Neuronal stem cell (in vitro differentiated cells): Measurements from ENCODE around the gene LYRM4.

Experiments
- DNase-seq: peaks from one replicate; pipeline ENCODE4 v3.0.0-alpha.2; 2013; ENCODE audit warnings: low spot score
- H2AFZ ChIP-seq: one replicate; pipeline ENCODE4 v1.6.1; 2013; ENCODE audit warnings: mild to moderate bottlenecking, low read length, inconsistent platforms
- H2AK5ac ChIP-seq: 2 replicates; pipeline ENCODE4 v1.6.1; 2013; ENCODE audit warnings: low read depth, mild to moderate bottlenecking, inconsistent platforms, low read length, moderate library complexity, mixed read lengths
- H2BK120ac ChIP-seq: 2 replicates; pipeline ENCODE4 v1.6.1; 2013; ENCODE audit warnings: low read depth, mild to moderate bottlenecking, inconsistent platforms, low read length, moderate library complexity, mixed read lengths
- H2BK12ac ChIP-seq: one replicate; pipeline ENCODE4 v1.6.1; 2013; ENCODE audit warnings: low read length, inconsistent platforms
- H2BK15ac ChIP-seq: 2 replicates; pipeline ENCODE4 v1.6.1; 2013; ENCODE audit warnings: mild to moderate bottlenecking, low read length, inconsistent platforms, mixed read lengths
- H2BK5ac ChIP-seq: one replicate; pipeline ENCODE4 v1.6.1; 2013; ENCODE audit warnings: inconsistent platforms, mild to moderate bottlenecking, low read length, moderate library complexity
- H3K14ac ChIP-seq: one replicate; pipeline ENCODE4 v1.6.1; 2013; ENCODE audit warnings: low read length, inconsistent platforms
- H3K18ac ChIP-seq: 2 replicates; pipeline ENCODE4 v1.6.1; 2013; ENCODE audit warnings: low read length, inconsistent platforms
- H3K23ac ChIP-seq: 2 replicates; pipeline ENCODE4 v1.6.1; 2013; ENCODE audit warnings: low read depth, mild to moderate bottlenecking, mixed read lengths, low read length, inconsistent platforms; ENCODE audit not compliant: poor library complexity
- H3K27ac ChIP-seq: replicated peaks from 3 replicates; pipeline ENCODE4 v1.5.1; 2013; ENCODE audit warnings: low read length, inconsistent platforms
- H3K27me3 ChIP-seq, 3 experiments: 2 replicates each; pipeline ENCODE4 v1.6.1; 2013; ENCODE audit warnings: low read length in 3 of 3, mild to moderate bottlenecking in 2 of 3, inconsistent platforms in 1 of 3, low read depth in 1 of 3, mixed read lengths in 1 of 3, moderate library complexity in 1 of 3; ENCODE audit not compliant: control insufficient read depth in 3 of 3, insufficient read depth in 3 of 3
- H3K36me3 ChIP-seq, 2 donors: replicated peaks in 1 of 2; 2 replicates each; pipeline ENCODE4 v1.6.1; 2013; ENCODE audit warnings: low read length in 2 of 2; ENCODE audit not compliant: control insufficient read depth in 2 of 2, insufficient read depth in 2 of 2
- H3K4ac ChIP-seq: 2 replicates; pipeline ENCODE4 v1.6.1; 2013; ENCODE audit warnings: inconsistent platforms, mild to moderate bottlenecking, low read length, moderate library complexity
- H3K4me1 ChIP-seq, 2 donors: 1 replicate in 1 of 2; 2 replicates in 1 of 2; pipeline ENCODE4 v1.6.1; 2013; ENCODE audit warnings: low read length in 2 of 2, low read depth in 1 of 2; ENCODE audit not compliant: control insufficient read depth in 2 of 2, insufficient read depth in 1 of 2
- H3K4me2 ChIP-seq: one replicate; pipeline ENCODE4 v1.6.1; 2013; ENCODE audit warnings: mild to moderate bottlenecking, low read length, inconsistent platforms; ENCODE audit not compliant: insufficient read depth, poor library complexity, severe bottlenecking
- H3K4me3 ChIP-seq, 2 donors: 2 replicates each; pipeline ENCODE4 v1.5.1; 2013; ENCODE audit warnings: low read length in 2 of 2, mild to moderate bottlenecking in 2 of 2, inconsistent platforms in 1 of 2, moderate library complexity in 1 of 2
- H3K79me1 ChIP-seq: one replicate; pipeline ENCODE4 v1.6.1; 2013; ENCODE audit warnings: low read depth, mild to moderate bottlenecking, inconsistent platforms, low read length, moderate library complexity
- H3K9ac ChIP-seq: one replicate; pipeline ENCODE4 v1.6.1; 2013; ENCODE audit warnings: mild to moderate bottlenecking, low read depth, low read length, inconsistent platforms; ENCODE audit not compliant: poor library complexity
- H3K9me3 ChIP-seq, 2 donors: replicated peaks in 1 of 2; 2 replicates each; pipeline versions ENCODE3 to v1.6.1; 2013; ENCODE audit warnings: low read length in 2 of 2, mild to moderate bottlenecking in 2 of 2, inconsistent platforms in 1 of 2, low read depth in 1 of 2, mixed read lengths in 1 of 2, moderate library complexity in 1 of 2; ENCODE audit not compliant: control insufficient read depth in 2 of 2, insufficient read depth in 1 of 2
- H4K8ac ChIP-seq: one replicate; pipeline ENCODE4 v1.6.1; 2013; ENCODE audit warnings: low read depth, mild to moderate bottlenecking, inconsistent platforms, low read length, moderate library complexity
- H4K91ac ChIP-seq: one replicate; pipeline ENCODE4 v1.6.1; 2013; ENCODE audit warnings: low read length, low read depth, mild to moderate bottlenecking, inconsistent platforms; ENCODE audit not compliant: poor library complexity
- WGBS, 2 donors: extraction: QIAGEN DNeasy Blood & Tissue Kit; methylation state at CpG; one replicate each; pipeline ENCODE4 v1.1.7; 2013; ENCODE audit warnings: missing lambda C conversion rate in 2 of 2, mixed read lengths in 1 of 2; ENCODE audit not compliant: insufficient read length in 2 of 2, insufficient replicate concordance in 1 of 2; ENCODE audit errors: extremely low coverage in 2 of 2; 5-methylcytosine and 5-hydroxymethylcytosine counted together

Gene LYRM4

GRCh38 chr6:5127106-5127687 is 133.6 kb downstream of the LYRM4 start:
- Histone ChIP-seq H3K9ac (no peak overlapping the region), H3K79me1 (no peaks in the 10 kb centered on the region), H3K36me3 (no peaks in the 10 kb centered on the region), H2AK5ac (no peak overlapping the region), H4K91ac (no peak overlapping the region), H4K8ac (no peak overlapping the region), H3K14ac (no peak overlapping the region), H3K4me3 (no peak overlapping the region), H2AFZ (no peak overlapping the region), H2BK12ac (no peak overlapping the region), H3K18ac (no peak overlapping the region), H3K27me3 (no peaks in the 10 kb centered on the region), H3K27ac (no peak overlapping the region), H2BK120ac (no peak overlapping the region), H2BK5ac (no peak overlapping the region), H3K4ac (no peak overlapping the region), H3K4me1 (peaks cover 4 to 10% of the 10 kb centered on the region in 2 donors), H3K23ac (no peak overlapping the region), H2BK15ac (no peak overlapping the region), H3K4me2 (no peak overlapping the region), H3K9me3 (no peaks in the 10 kb centered on the region)
- DNase-seq: no peak
- no CpG with 5 or more reads among the region's 8 CpGs for WGBS, 2 donors

GRCh38 chr6:5126214-5126613 is 134.5 kb downstream of the LYRM4 start:
- no peak overlapping the region for H3K27ac ChIP-seq
- no peak overlapping the region for H2BK120ac ChIP-seq
- H3K9ac ChIP-seq: no peak overlapping the region
- H3K4me2 ChIP-seq: no peak overlapping the region
- H4K8ac ChIP-seq: no peak overlapping the region
- H3K14ac ChIP-seq: no peak overlapping the region
- no peak overlapping the region for H2BK12ac ChIP-seq
- no peaks in the 10 kb centered on the region for H3K36me3 ChIP-seq
- H3K18ac ChIP-seq: no peak overlapping the region
- H3K4me1 ChIP-seq: peaks cover 0 to 10% of the 10 kb centered on the region in 2 donors
- H3K27me3 ChIP-seq: no peaks in the 10 kb centered on the region
- WGBS, 2 donors: no CpG with 5 or more reads among the region's 4 CpGs
- no peak overlapping the region for H4K91ac ChIP-seq
- H2BK5ac ChIP-seq: no peak overlapping the region
- no peaks in the 10 kb centered on the region for H3K9me3 ChIP-seq
- no peak overlapping the region for H2AFZ ChIP-seq
- H3K4ac ChIP-seq: no peak overlapping the region
- no peak overlapping the region for H3K4me3 ChIP-seq
- H2AK5ac ChIP-seq: no peak overlapping the region
- DNase-seq: no peak
- H3K79me1 ChIP-seq: no peaks in the 10 kb centered on the region
- H2BK15ac ChIP-seq: no peak overlapping the region
- H3K23ac ChIP-seq: no peak overlapping the region

GRCh38 chr6:5125152-5126006 is 135.4 kb downstream of the LYRM4 start:
- no peak for DNase-seq
- no peak overlapping the region for H3K27ac ChIP-seq
- no peak overlapping the region for H3K4me3 ChIP-seq

GRCh38 chr6:5124526-5124925 is 136.2 kb downstream of the LYRM4 start:
- no peak overlapping the region for H4K91ac ChIP-seq
- no peak overlapping the region for H3K18ac ChIP-seq
- no peak overlapping the region for H3K9ac ChIP-seq
- no peak overlapping the region for H2AK5ac ChIP-seq
- no peaks in the 10 kb centered on the region for H3K9me3 ChIP-seq
- no peak overlapping the region for H2BK15ac ChIP-seq
- no peak overlapping the region for H2BK120ac ChIP-seq
- no peak overlapping the region for H2AFZ ChIP-seq
- no peaks in the 10 kb centered on the region for H3K36me3 ChIP-seq
- H2BK12ac ChIP-seq: no peak overlapping the region
- no peaks in the 10 kb centered on the region for H3K27me3 ChIP-seq
- peaks cover 0 to 5% of the 10 kb centered on the region in 2 donors for H3K4me1 ChIP-seq
- H3K79me1 ChIP-seq: no peaks in the 10 kb centered on the region
- H3K4ac ChIP-seq: no peak overlapping the region
- H3K14ac ChIP-seq: no peak overlapping the region
- no CpG with 5 or more reads among the region's 8 CpGs for WGBS, 2 donors
- no peak overlapping the region for H4K8ac ChIP-seq
- H3K4me2 ChIP-seq: no peak overlapping the region
- H3K23ac ChIP-seq: no peak overlapping the region
- H2BK5ac ChIP-seq: no peak overlapping the region
- no peak overlapping the region for H3K4me3 ChIP-seq
- no peak for DNase-seq
- H3K27ac ChIP-seq: no peak overlapping the region

More at GRCh38 chr6:5125152-5126006, 135.4 kb downstream of the LYRM4 start:
- no peak overlapping the region for H2AK5ac ChIP-seq
- H2BK12ac ChIP-seq: no peak overlapping the region
- no CpG with 5 or more reads among the region's 11 CpGs for WGBS, 2 donors
- no peaks in the 10 kb centered on the region for H3K79me1 ChIP-seq
- no peak overlapping the region for H2BK5ac ChIP-seq
- H2BK120ac ChIP-seq: no peak overlapping the region
- no peak overlapping the region for H3K23ac ChIP-seq
- H2BK15ac ChIP-seq: no peak overlapping the region
- peak overlapping the region; percentile 32 for H3K18ac ChIP-seq
- peak overlapping the region; percentile 25 for H3K14ac ChIP-seq
- H3K4ac ChIP-seq: no peak overlapping the region
- no peak overlapping the region for H3K4me2 ChIP-seq
- peaks cover 0 to 9% of the 10 kb centered on the region in 2 donors for H3K4me1 ChIP-seq
- H3K9ac ChIP-seq: no peak overlapping the region
- no peaks in the 10 kb centered on the region for H3K27me3 ChIP-seq
- H2AFZ ChIP-seq: no peak overlapping the region
- no peak overlapping the region for H4K91ac ChIP-seq
- no peak overlapping the region for H4K8ac ChIP-seq
- H3K36me3 ChIP-seq: no peaks in the 10 kb centered on the region
- no peaks in the 10 kb centered on the region for H3K9me3 ChIP-seq
